BJ (cell line): Measurements from ENCODE around the gene INTS15. TPM values are rescaled to one million over a fixed set of nuclear protein-coding genes. Genes with fewer than 3 reads are reported as not detected.

Experiments used
- CTCF ChIA-PET: fragments of 350-600 bp; formaldehyde crosslinking; extraction: SDS; loops from one replicate; lab custom pipeline; 2021; ENCODE audit warnings: antibody characterized with exemption, inconsistent platforms; lab: Yijun Ruan, JAX
- POLR2A ChIA-PET: fragments of 300-600 bp; sonication (Branson Sonifier 250); formaldehyde crosslinking; extraction: SDS; loops from one replicate; lab custom pipeline; 2021; ENCODE audit warnings: antibody characterized with exemption; lab: Charles Lee
- DNase-seq: peaks from one replicate; pipeline ENCODE4 v3.0.0-alpha.2; 2011; ENCODE audit warnings: low read depth
- H3K27me3 ChIP-seq: 2 replicates; pipeline ENCODE4 v1.6.0; 2011; ENCODE audit warnings: low read length; ENCODE audit not compliant: control insufficient read depth, insufficient read depth
- H3K36me3 ChIP-seq: 2 replicates; pipeline ENCODE4 v1.5.1; 2011; ENCODE audit warnings: low read length; ENCODE audit not compliant: control insufficient read depth, insufficient read depth
- H3K4me3 ChIP-seq: 2 replicates; pipeline ENCODE4 v1.5.1; 2011; ENCODE audit warnings: low read depth, mild to moderate bottlenecking, control low read depth, low read length
- CTCF ChIP-seq: IDR thresholded peaks from 2 replicates; pipeline ENCODE4 v1.5.1; 2011; ENCODE audit warnings: low read depth, mild to moderate bottlenecking, control low read depth, inconsistent platforms, low read length, moderate library complexity; ENCODE audit not compliant: insufficient read depth
- polyA plus RNA-seq: library from polyadenylated mRNA; depleted of rRNA; stranded (reverse); fragments of >200 nt; gene quantifications from 2 replicates; pipeline ENCODE4 v1.2.3, GENCODE V29; 2011

Gene INTS15
- polyA plus RNA-seq, 1 experiment: 22.6 TPM

GRCh38 chr7:6652446-6653011, 62.7 kb downstream of the INTS15 start:
- no peak for DNase-seq
- POLR2A ChIA-PET: no interaction called here
- CTCF ChIA-PET: no interaction called here
- TF ChIP-seq CTCF: no peak
- no peak overlapping the region for H3K4me3 ChIP-seq
- H3K27me3 ChIP-seq: no peaks in the 10 kb centered on the region
- peaks cover 24% of the 10 kb centered on the region for H3K36me3 ChIP-seq

DNA sequence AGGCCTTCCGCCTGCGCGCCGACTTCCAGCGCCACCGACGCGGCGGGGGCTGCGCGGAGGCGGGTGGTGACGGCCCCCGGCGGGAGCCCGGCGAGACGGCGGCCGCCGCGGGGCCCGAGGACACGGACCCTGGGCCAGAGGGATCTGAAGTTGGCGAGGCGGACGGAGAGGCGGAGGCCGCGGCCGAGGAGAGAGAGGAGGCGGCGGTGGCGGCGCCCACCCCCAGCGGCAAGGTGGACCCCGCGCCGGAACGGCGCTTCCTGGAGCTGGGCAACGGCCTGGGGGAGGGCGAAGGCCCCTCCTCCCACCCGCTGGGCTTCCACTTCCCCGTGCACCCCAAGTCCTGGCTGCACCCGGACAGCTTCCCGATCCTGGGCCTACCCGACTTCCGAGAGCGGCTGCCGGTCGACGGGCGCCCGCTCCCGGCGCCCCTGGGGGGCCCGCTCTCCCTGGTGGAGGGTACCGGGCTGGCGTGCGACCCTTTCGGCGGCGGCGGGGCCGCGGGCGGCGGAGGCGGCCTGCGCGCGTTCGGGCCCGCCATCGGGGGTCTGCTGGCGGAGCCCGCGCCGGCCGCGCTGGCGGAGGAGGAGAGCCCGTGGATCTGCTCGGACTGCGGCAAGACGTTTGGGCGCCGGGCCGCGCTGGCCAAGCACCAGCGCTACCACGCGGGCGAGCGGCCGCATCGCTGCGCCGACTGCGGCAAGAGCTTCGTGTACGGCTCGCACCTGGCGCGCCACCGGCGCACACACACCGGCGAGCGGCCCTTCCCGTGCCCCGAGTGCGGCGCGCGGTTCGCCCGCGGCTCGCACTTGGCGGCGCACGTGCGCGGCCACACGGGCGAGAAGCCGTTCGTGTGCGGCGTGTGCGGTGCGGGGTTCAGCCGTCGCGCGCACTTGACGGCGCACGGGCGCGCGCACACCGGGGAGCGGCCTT, 63.5 kb downstream of the INTS15 start:
- H3K4me3 ChIP-seq: no peak overlapping the region
- no peak for DNase-seq
- H3K36me3 ChIP-seq: peaks cover 22% of the 10 kb centered on the region
- ChIA-PET CTCF (no interaction called here), POLR2A (no interaction called here)
- TF ChIP-seq CTCF: no peak
- no peaks in the 10 kb centered on the region for H3K27me3 ChIP-seq

DNA sequence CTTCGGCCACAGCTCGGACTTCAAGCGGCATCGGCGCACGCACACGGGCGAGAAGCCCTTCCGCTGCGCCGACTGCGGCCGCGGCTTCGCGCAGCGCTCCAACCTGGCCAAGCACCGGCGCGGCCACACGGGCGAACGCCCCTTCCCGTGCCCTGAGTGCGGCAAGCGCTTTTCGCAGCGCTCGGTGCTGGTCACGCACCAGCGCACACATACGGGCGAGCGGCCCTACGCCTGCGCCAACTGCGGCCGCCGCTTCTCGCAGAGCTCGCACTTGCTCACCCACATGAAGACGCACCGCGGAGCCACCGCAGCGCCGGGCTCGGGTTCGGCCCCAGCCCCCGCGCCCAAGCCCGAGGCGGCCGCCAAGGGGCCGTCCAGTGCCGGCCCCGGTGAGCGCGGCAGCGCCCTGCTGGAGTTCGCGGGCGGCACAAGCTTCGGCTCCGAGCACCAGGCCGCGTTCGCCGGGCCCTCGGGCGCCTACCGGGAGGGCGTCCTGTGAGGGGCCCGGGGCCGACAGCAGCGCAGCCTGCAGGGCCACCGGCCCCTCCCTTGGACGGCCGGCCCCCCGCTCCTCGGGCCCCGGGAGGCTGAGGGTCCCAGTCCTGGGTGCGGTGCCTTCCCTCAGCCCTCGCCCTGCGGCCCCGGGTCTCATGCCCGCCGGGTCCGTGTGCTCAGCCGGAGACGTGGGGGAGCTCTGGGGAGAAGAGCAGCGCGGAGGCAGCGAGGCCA, 64.5 kb downstream of the INTS15 start:
- TF ChIP-seq CTCF: no peak
- POLR2A ChIA-PET: no interaction called here
- Histone ChIP-seq H3K36me3 (peaks cover 22% of the 10 kb centered on the region), H3K4me3 (no peak overlapping the region), H3K27me3 (no peaks in the 10 kb centered on the region)
- no peak for DNase-seq
- CTCF ChIA-PET: no interaction called here

GRCh38 chr7:6654842-6655610, 65.2 kb downstream of the INTS15 start:
- peaks cover 22% of the 10 kb centered on the region for H3K36me3 ChIP-seq
- TF ChIP-seq CTCF: no peak

More at GRCh38 chr7:6654842-6655610, 65.2 kb downstream of the INTS15 start:
- ChIA-PET CTCF (no interaction called here), POLR2A (no interaction called here)
- no peak for DNase-seq
- no peaks in the 10 kb centered on the region for H3K27me3 ChIP-seq
- no peak overlapping the region for H3K4me3 ChIP-seq
